GM12891 (cell line): ENCODE data around the gene ADGRV1.

Experiments
- PAX5 ChIP-seq: IDR thresholded peaks from 2 replicates; pipeline ENCODE4 v1.6.1; 2011; ENCODE audit warnings: low read length, moderate library complexity, mild to moderate bottlenecking; ENCODE audit not compliant: insufficient read depth, severe bottlenecking
- POLR2A ChIP-seq: IDR thresholded peaks from 2 replicates; pipeline ENCODE4 v1.6.1; 2011; ENCODE audit warnings: low read depth, low read length, control low read depth
- POLR2AphosphoS5 ChIP-seq: IDR thresholded peaks from 2 replicates; pipeline ENCODE4 v1.6.1; 2011; ENCODE audit warnings: low read depth, low read length, control low read depth
- POU2F2 ChIP-seq: IDR thresholded peaks from 2 replicates; pipeline ENCODE4 v1.6.1; 2011; ENCODE audit warnings: low read depth, mild to moderate bottlenecking, control low read depth, low read length, moderate library complexity
- SPI1 ChIP-seq: IDR thresholded peaks from 2 replicates; pipeline ENCODE4 v1.6.1; 2011; ENCODE audit warnings: low read depth, low read length, control low read depth
- TAF1 ChIP-seq: IDR thresholded peaks from 2 replicates; pipeline ENCODE4 v1.6.1; 2011; ENCODE audit warnings: low read depth, low read length, control low read depth

- no peak for TF ChIP-seq SPI1
- no peak for TF ChIP-seq POLR2A
- TF ChIP-seq TAF1 = no peak
- no peak for TF ChIP-seq POLR2AphosphoS5
- TF ChIP-seq POU2F2 = no peak
- no peak for TF ChIP-seq PAX5
Observed at GRCh38 chr5:90932052-90932699, 373.6 kb downstream of the ADGRV1 start.
